Heart left ventricle (tissue), 16 donors: ENCODE results near the gene MAD2L2. TPM values are rescaled to one million over a fixed set of nuclear protein-coding genes. Genes with fewer than 3 reads are reported as not detected.

Experiments
- ATAC-seq, 4 donors: fragments of 200-7000 bp; cut with Tn5 transposase; one replicate each; pipeline ENCODE4 v1.9.1; 2020 to 2022; ENCODE audit warnings: moderate library complexity in 4 of 4, mild to moderate bottlenecking in 3 of 4, moderate number of reproducible peaks in 1 of 4
- DNase-seq, 5 donors: peaks; one replicate each; pipeline ENCODE4 v3.0.0-alpha.2; 2020
- H3K27ac ChIP-seq, 12 donors: fragments of 200-600 bp; sonication (generic) in 4 of 12; one replicate each; pipeline versions ENCODE4 v1.5.0 to v1.8.0; 2016 to 2022; ENCODE audit warnings: mild to moderate bottlenecking in 2 of 12
- H3K27me3 ChIP-seq, 9 donors: fragments of 200-600 bp; sonication (generic) in 2 of 9; one replicate each; pipeline versions ENCODE4 v1.5.1 to v1.8.0; 2016 to 2022; ENCODE audit warnings: mild to moderate bottlenecking in 3 of 9
- H3K36me3 ChIP-seq, 9 donors: fragments of 200-600 bp; sonication (generic) in 2 of 9; one replicate each; pipeline versions ENCODE4 v1.5.0 to v1.8.0; 2018 to 2022; ENCODE audit warnings: mild to moderate bottlenecking in 2 of 9
- H3K4me1 ChIP-seq, 12 donors: fragments of 200-600 bp; sonication (generic) in 4 of 12; one replicate each; pipeline versions ENCODE4 v1.5.0 to v1.8.0; 2016 to 2022; ENCODE audit warnings: mild to moderate bottlenecking in 3 of 12
- H3K4me3 ChIP-seq, 12 donors: fragments of 200-600 bp; sonication (generic) in 4 of 12; one replicate each; pipeline versions ENCODE4 v1.5.0 to v1.8.0; 2017 to 2022; ENCODE audit warnings: mild to moderate bottlenecking in 9 of 12, moderate library complexity in 4 of 12
- H3K9me3 ChIP-seq, 12 donors: fragments of 200-600 bp; sonication (generic) in 4 of 12; one replicate each; pipeline versions ENCODE4 v1.5.0 to v1.8.0; 2016 to 2022; ENCODE audit warnings: mild to moderate bottlenecking in 1 of 12
- CTCF ChIP-seq, 12 donors: fragments of 200-600 bp; sonication (generic) in 4 of 12; IDR thresholded peaks; one replicate each; pipeline versions ENCODE4 v1.5.0 to v1.8.0; 2018 to 2022; ENCODE audit warnings: antibody characterized with exemption in 12 of 12, mild to moderate bottlenecking in 5 of 12
- POLR2A ChIP-seq, 2 donors: fragments of 450-650 bp; IDR thresholded peaks; one replicate each; pipeline ENCODE4 v1.6.1; 2017; ENCODE audit warnings: antibody characterized with exemption in 2 of 2, mild to moderate bottlenecking in 2 of 2, moderate library complexity in 2 of 2
- WGBS, 4 donors: extraction: QIAGEN DNeasy Blood & Tissue Kit in 2 of 4; methylation state at CpG; one replicate each; pipeline versions ENCODE4 v1.1.5 to v1.1.7; 2013 to 2018; 5-methylcytosine and 5-hydroxymethylcytosine counted together
- intact Hi-C, 10 donors: fragments of 100-400 bp; cut with DNase I; formaldehyde crosslinking; loops; one replicate each; pipeline versions ENCODE4 v1.11.1 to v1.14.2; 2022
- polyA plus RNA-seq, 2 donors: library from polyadenylated mRNA; stranded (reverse); fragments of 200-250 nt; gene quantifications; one replicate each; pipeline ENCODE4 v1.2.3, GENCODE V29; 2013
- total RNA-seq, 9 donors: library from RNA; depleted of rRNA in 2 of 9; stranded (reverse); fragments of >200 nt in 2 of 9; fragmentation: NEBNext Ultra II Directional in 3 of 9; extraction: Animal tissue kit (Norgen Biotek cat#: 25700) in 3 of 9; gene quantifications; one replicate each; pipeline versions ENCODE4 v1.1.0 to v1.2.4, GENCODE V29; 2016 to 2023
- donor health status: ischemic (EF 13 %, LVEDD 7.1; RV severe dilation, severe dysfunction).
- donor health status: healthy with polysubstance abuse.
- donor health status: DM: no; HTN: yes; CAD: no.
- donor health status: DM: no; HTN: no; CAD: no.
- donor health status: ischemic (EF 25% LVEDD 6.9; RV normal size, moderate dysfunction).
- donor health status: ischemic (EF 25% LVEDD 5.7; RV mildly dilated, moderate dysfunction).
- donor health status: healthy.
- donor health status: DM: yes; HTN: yes; CAD: no.
- donor health status: ischemic (EF 35%, LVEDD 5.7; RV mildly dilated, moderate dysfunction).
- donor health status: nonischemic (EF 11% LVEDD 7.7; RV severe dilation, severe dysfunction).
- donor health status: DM: yes; HTN: yes; CAD: no.
- donor health status: PGD.
- donor health status: ischemic (EF 29% LVEDD 5.4; RV normal size, mild dysfunction).
- donor health status: nonischemic (EF 23%, LVEDD 6.1; RV moderate dilation, normal function).

Gene MAD2L2
- total and polyA plus RNA-seq, 11 donors = 15.9 to 54.2 (median 18.5) TPM

- no peak for TF ChIP-seq CTCF (IDR thresholded peaks at IDR 0.05)
- TF ChIP-seq POLR2A (IDR thresholded peaks at IDR 0.05) = no peak
- intact Hi-C loops = no loop called here
- no peak for ATAC-seq
- Histone ChIP-seq H3K4me1 (peaks cover 0 to 31% (median 8%) of the 10 kb centered on the region in 12 donors), H3K9me3 (no peaks in the 10 kb centered on the region), H3K36me3 (no peaks in the 10 kb centered on the region), H3K27ac (no peak overlapping the region), H3K27me3 (peaks cover 23 to 83% (median 54%) of the 10 kb centered on the region in 9 donors), H3K4me3 (peak overlapping the region in 3 of 12 donors; percentile 27 to 43 (median 39))
- DNase-seq = no peak
- WGBS, 4 donors = 3 to 4% (median 4%) methylated on average over 44 to 64 of the region's 64 CpGs
Observed at GRCh38 chr1:11691928-11692711, 11.2 kb upstream of the MAD2L2 start.

- TF ChIP-seq POLR2A (IDR thresholded peaks at IDR 0.05) (no peak), CTCF (IDR thresholded peaks at IDR 0.05) (no peak)
- no peak within 1 kb of the TSS for H3K27ac ChIP-seq
- no peaks in the 10 kb centered on the region for H3K36me3 ChIP-seq
- WGBS, 4 donors = 1 to 2% (median 1%) methylated on average over 23 to 78 of the region's 78 CpGs; no CpG with 5 or more reads in 1 of the 4 donors
- peaks cover 0 to 31% (median 8%) of the 10 kb centered on the region in 12 donors for H3K4me1 ChIP-seq
- DNase-seq (no peak), ATAC-seq (no peak)
- H3K4me3 ChIP-seq = peak within 1 kb of the TSS in 9 of 12 donors; percentile 13 to 47 (median 34)
- intact Hi-C loops = no loop called here
- H3K9me3 ChIP-seq = no peaks in the 10 kb centered on the region
- H3K27me3 ChIP-seq = peaks cover 23 to 84% (median 54%) of the 10 kb centered on the region in 9 donors
Observed at GRCh38 chr1:11691302-11691914, 10.5 kb upstream of the MAD2L2 start, which contains the start of gene DRAXIN. Gene DRAXIN (plus strand): TSS chr1:11691710. CDS start chr1:11706259, 14,549 bp downstream.

GRCh38 chr1:11690397-11691301 is 9.7 kb upstream of the MAD2L2 start:
- TF ChIP-seq POLR2A (IDR thresholded peaks at IDR 0.05) (no peak), CTCF (IDR thresholded peaks at IDR 0.05) (no peak)
- no peaks in the 10 kb centered on the region for H3K36me3 ChIP-seq
- H3K27ac ChIP-seq = no peak overlapping the region
- H3K4me3 ChIP-seq = peak overlapping the region in 9 of 12 donors; percentile 13 to 47 (median 34)
- DNase-seq = no peak
- H3K27me3 ChIP-seq = peaks cover 23 to 88% (median 54%) of the 10 kb centered on the region in 9 donors
- H3K9me3 ChIP-seq = no peaks in the 10 kb centered on the region
- H3K4me1 ChIP-seq = peaks cover 0 to 31% (median 8%) of the 10 kb centered on the region in 12 donors
- 4 to 7% (median 4%) methylated on average over 41 to 64 of the region's 64 CpGs for WGBS, 4 donors
- ATAC-seq = no peak
- intact Hi-C loops = no loop called here
